GM12878 (cell line): ENCODE measurements around the gene DIRAS1. TPM values are rescaled to one million over a fixed set of nuclear protein-coding genes. Genes with fewer than 3 reads are reported as not detected.

ENCODE experiments used
- ATAC-seq: fragments of 200-7000 bp; cut with Tn5 transposase; 3 replicates; pipeline ENCODE4 v1.9.1; 2020; ENCODE audit warnings: mild to moderate bottlenecking, moderate library complexity
- BruUV-seq: library from RNA; stranded (reverse); fragments of 400-500 nt; replicated peaks from 2 replicates; lab custom pipeline; 2021; lab: Mats Ljungman, UMichigan
- CTCF ChIA-PET: fragments of 300-600 bp; sonication (Branson Sonifier 250); formaldehyde crosslinking; extraction: SDS; loops from one replicate; lab custom pipeline; 2021; ENCODE audit warnings: inconsistent platforms; lab: Yijun Ruan, JAX
- POLR2A ChIA-PET: fragments of 350-600 bp; formaldehyde crosslinking; extraction: SDS; loops from one replicate; lab custom pipeline; 2021; ENCODE audit warnings: inconsistent platforms; lab: Charles Lee
- RAD21 ChIA-PET: fragments of 300-600 bp; sonication (Branson Sonifier 250); formaldehyde crosslinking; loops from one replicate; lab custom pipeline; 2023; ENCODE audit warnings: antibody characterized with exemption; ENCODE audit not compliant: unreplicated experiment; lab: Charles Lee
- SMC1A ChIA-PET: fragments of 300-600 bp; sonication (Branson Sonifier 250); formaldehyde crosslinking; loops from one replicate; lab custom pipeline; 2023; ENCODE audit not compliant: unreplicated experiment, uncharacterized antibody; lab: Charles Lee
- DNase-seq: peaks from one replicate; pipeline ENCODE4 v3.0.0-alpha.2; 2011; ENCODE audit warnings: low read depth, low spot score
- FAIRE-seq: peaks from 3 replicates; lab custom pipeline; 2011; peaks lifted over from hg19 to GRCh38; lab: Jason Lieb, UNC
- H2AFZ ChIP-seq: 2 replicates; pipeline ENCODE4 v1.6.0; 2011; ENCODE audit warnings: low read depth, low read length, control low read depth; ENCODE audit not compliant: control insufficient read depth
- H3K27ac ChIP-seq: 2 replicates; pipeline ENCODE4 v1.5.1; 2011; ENCODE audit warnings: control low read depth; ENCODE audit not compliant: control insufficient read depth, insufficient read depth
- H3K27me3 ChIP-seq, 2 experiments: replicated peaks in 1 of 2; 2 replicates each; pipeline versions ENCODE4 v1.6.0 to v1.6.1; 2011; ENCODE audit warnings: low read length in 1 of 2; ENCODE audit not compliant: control insufficient read depth in 2 of 2, insufficient read depth in 2 of 2
- H3K36me3 ChIP-seq, 2 experiments: 2 replicates each; pipeline ENCODE4 v1.5.1; 2011; ENCODE audit warnings: low read length in 1 of 2; ENCODE audit not compliant: control insufficient read depth in 2 of 2, insufficient read depth in 2 of 2
- H3K4me1 ChIP-seq: 2 replicates; pipeline ENCODE4 v1.6.1; 2011; ENCODE audit warnings: mild to moderate bottlenecking, low read length, moderate library complexity, mixed read lengths; ENCODE audit not compliant: control insufficient read depth, insufficient read depth
- H3K4me2 ChIP-seq: 2 replicates; pipeline ENCODE4 v1.6.0; 2011; ENCODE audit warnings: control low read depth; ENCODE audit not compliant: control insufficient read depth, insufficient read depth
- H3K4me3 ChIP-seq: fragments of 200-600 bp; sonication (generic); 2 replicates; pipeline ENCODE4 v1.5.1; 2016
- H3K79me2 ChIP-seq: 2 replicates; pipeline ENCODE4 v1.6.0; 2011; ENCODE audit warnings: low read length; ENCODE audit not compliant: control insufficient read depth, insufficient read depth
- H3K9ac ChIP-seq: 2 replicates; pipeline ENCODE4 v1.8.0; 2011; ENCODE audit warnings: low read length, control low read depth, mixed read lengths; ENCODE audit not compliant: control insufficient read depth, insufficient read depth
- H3K9me3 ChIP-seq: replicated peaks from 3 replicates; pipeline ENCODE4 v1.5.1; 2011; ENCODE audit warnings: mild to moderate bottlenecking, low read length; ENCODE audit not compliant: control insufficient read depth, insufficient read depth
- H4K20me1 ChIP-seq: 2 replicates; pipeline ENCODE4 v1.6.0; 2011; ENCODE audit not compliant: control insufficient read depth, insufficient read depth
- ATF3 ChIP-seq: IDR thresholded peaks from 2 replicates; pipeline ENCODE4 v1.6.1; 2011; ENCODE audit warnings: low read depth, mild to moderate bottlenecking, low read length, moderate library complexity, borderline replicate concordance; ENCODE audit errors: extremely low read depth
- BMI1 ChIP-seq: fragments of 450-650 bp; IDR thresholded peaks from 2 replicates; pipeline ENCODE4 v1.6.1; 2016; ENCODE audit warnings: mild to moderate bottlenecking, moderate library complexity, borderline replicate concordance
- HDGF ChIP-seq: fragments of 450-650 bp; IDR thresholded peaks from 2 replicates; pipeline ENCODE4 v1.6.1; 2016; ENCODE audit warnings: antibody characterized with exemption
- JUNB ChIP-seq: IDR thresholded peaks from 2 replicates; pipeline ENCODE4 v1.6.1; 2016; ENCODE audit warnings: antibody characterized with exemption, mild to moderate bottlenecking
- KDM1A ChIP-seq: fragments of 200-600 bp; sonication (generic); IDR thresholded peaks from 2 replicates; pipeline ENCODE4 v1.6.1; 2016; ENCODE audit warnings: borderline replicate concordance
- MLLT1 ChIP-seq: fragments of 450-650 bp; IDR thresholded peaks from 2 replicates; pipeline ENCODE4 v1.6.1; 2016; ENCODE audit warnings: mild to moderate bottlenecking
- NR2F1 ChIP-seq: fragments of 450-650 bp; conservative IDR thresholded peaks from 2 replicates; pipeline ENCODE4 v1.6.1; 2017; ENCODE audit warnings: mild to moderate bottlenecking
- POLR2A ChIP-seq: IDR thresholded peaks from 2 replicates; pipeline ENCODE4 v1.6.1; 2011; ENCODE audit warnings: low read depth, mild to moderate bottlenecking, low read length
- RELA ChIP-seq: fragments of 450-650 bp; IDR thresholded peaks from 2 replicates; pipeline ENCODE4 v1.8.0; 2014; ENCODE audit warnings: borderline replicate concordance; ENCODE audit not compliant: partially characterized antibody
- RFX5 ChIP-seq: IDR thresholded peaks from 2 replicates; pipeline ENCODE4 v1.6.1; 2011; ENCODE audit warnings: low read depth, low read length, improper control_type of control experiment
- SMAD5 ChIP-seq: IDR thresholded peaks from 2 replicates; pipeline ENCODE4 v1.6.1; 2016; ENCODE audit warnings: antibody characterized with exemption, low read depth
- SMC3 ChIP-seq: IDR thresholded peaks from 2 replicates; pipeline ENCODE4 v1.6.1; 2011; ENCODE audit warnings: low read length, improper control_type of control experiment, borderline replicate concordance
- SUPT20H ChIP-seq: IDR thresholded peaks from 2 replicates; pipeline ENCODE4 v1.6.1; 2011; ENCODE audit warnings: low read depth, mild to moderate bottlenecking, low read length, moderate library complexity, borderline replicate concordance; ENCODE audit not compliant: control insufficient read depth
- USF1 ChIP-seq: IDR thresholded peaks from 2 replicates; pipeline ENCODE4 v1.6.1; 2011; ENCODE audit warnings: borderline replicate concordance, low read depth, mild to moderate bottlenecking, moderate library complexity, mixed read lengths, low read length; ENCODE audit not compliant: insufficient read depth; ENCODE audit errors: extremely low read length
- YY1 ChIP-seq: IDR thresholded peaks from 2 replicates; pipeline ENCODE4 v1.6.1; 2011; ENCODE audit warnings: low read depth, mild to moderate bottlenecking, low read length
- ZBTB40 ChIP-seq: fragments of 450-650 bp; IDR thresholded peaks from 2 replicates; pipeline ENCODE4 v1.6.1; 2016; ENCODE audit warnings: mild to moderate bottlenecking, moderate library complexity, borderline replicate concordance
- WGBS: methylation state at CpG from one replicate; pipeline ENCODE4 v1.1.6; 2016; ENCODE audit warnings: low lambda C conversion rate; ENCODE audit not compliant: insufficient replicate concordance, insufficient coverage; ENCODE audit errors: missing lambda C conversion rate; 5-methylcytosine and 5-hydroxymethylcytosine counted together
- in situ Hi-C: fragments of 300-500 bp; cut with MboI; formaldehyde crosslinking; loops from 9 replicates; pipeline ENCODE4 v1.14.3; 2018; ENCODE audit warnings: mixed read lengths
- intact Hi-C: fragments of 100-400 bp; cut with micrococcal nuclease; formaldehyde crosslinking; loops from one replicate; pipeline ENCODE4 v1.14.2; 2022; ENCODE audit not compliant: unreplicated experiment
- polyA plus RNA-seq, 11 experiments: library from polyadenylated mRNA; depleted of rRNA in 4 of 11; unstranded in 6 of 11; stranded (reverse) in 5 of 11; fragments of >200 nt; fragmentation: Nextera tagmentation in 4 of 11; fragmentation: Illumina TruSeq in 1 of 11; extraction: Ambion mirVana in 4 of 11; extraction: Trizol in 1 of 11; gene quantifications; 1 replicate in 1 of 11; 2 replicates in 10 of 11; pipeline versions ENCODE4 v1.2.1 to v1.2.3, GENCODE V29; 2011 to 2016; ENCODE audit warnings: inconsistent platforms in 2 of 11, missing spikeins in 2 of 11, low read depth in 1 of 11
- total RNA-seq, 4 experiments: library from RNA; depleted of rRNA in 3 of 4; stranded (reverse); fragments of >200 nt in 3 of 4; fragmentation: Illumina TruSeq in 1 of 4; extraction: Trizol in 1 of 4; gene quantifications; 2 replicates each; pipeline versions ENCODE4 v1.2.1 to v1.2.3, GENCODE V29; 2013 to 2021

Gene DIRAS1
- total and polyA plus RNA-seq, 10 of the 15 experiments (the other 5 are each of a cell fraction or from before 2014, with no cell fraction given) = 0.04 to 0.18 (median 0.08) TPM; not detected in 3

- no TSS peak for BruUV-seq
- Histone ChIP-seq H3K27ac (no peak overlapping the region), H2AFZ (no peak overlapping the region), H3K4me2 (no peak overlapping the region), H4K20me1 (no peaks in the 10 kb centered on the region), H3K79me2 (peaks cover 3% of the 10 kb centered on the region), H3K9me3 (peaks cover 13% of the 10 kb centered on the region), H3K4me1 (peaks cover 23% of the 10 kb centered on the region), H3K27me3 (no peaks in the 10 kb centered on the region), H3K36me3 (no peaks in the 10 kb centered on the region; a peak in 1 of 4 replicates), H3K9ac (no peak overlapping the region), H3K4me3 (no peak overlapping the region)
- ChIA-PET CTCF (no interaction called here), SMC1A (interaction anchor here (0.6 kb wide), 1 partner anchor 74 kb away, joined by 3 read pairs; no protein-coding TSS in a partner anchor), RAD21 (interaction anchor here (0.7 kb wide), 1 partner anchor 17 kb away, joined by 3 read pairs; no protein-coding TSS in a partner anchor), POLR2A (interaction anchor here (0.7 kb wide), 1 partner anchor 64 kb away, joined by 4 read pairs; no protein-coding TSS in a partner anchor)
- in situ Hi-C loops (no loop called here), intact Hi-C loops (loop anchor here (5.0 kb wide), 1 partner anchor 72 kb away; no protein-coding TSS in a partner anchor)
- no peak for DNase-seq
- 86% methylated on average over 11 of the region's 11 CpGs for WGBS
- no peak for FAIRE-seq
- ATAC-seq = no peak
- no peak for TF ChIP-seq RFX5
- no peak for TF ChIP-seq YY1
- TF ChIP-seq ZBTB40 = no peak
- TF ChIP-seq POLR2A = no peak
- no peak for TF ChIP-seq BMI1
- TF ChIP-seq JUNB = no peak
- no peak for TF ChIP-seq KDM1A
- no peak for TF ChIP-seq ATF3
- TF ChIP-seq HDGF = no peak
- TF ChIP-seq RELA = no peak
- no peak for TF ChIP-seq NR2F1
- TF ChIP-seq SMAD5 = no peak
- TF ChIP-seq USF1 = no peak
- no peak for TF ChIP-seq SMC3
- TF ChIP-seq MLLT1 = no peak
- no peak for TF ChIP-seq SUPT20H
Observed at GRCh38 chr19:2665103-2665502, 56.1 kb downstream of the DIRAS1 start.
